Stimulated activated CD8-positive, alpha-beta memory T cell treated with anti-CD3 and anti-CD28 coated beads, Interleukin-4, amount 100 ng/mL, for 24 hours (primary cell): ENCODE results near the gene PVALEF.
"Not testable (repeated sequence)": the region's sequence is repeated elsewhere in the genome, so short reads cannot be mapped to it uniquely, and the experiment has no call there.

Experiments used
- DNase-seq: peaks from one replicate; pipeline ENCODE4 v3.0.0-alpha.2; 2020; ENCODE audit warnings: low read depth

Gene PVALEF

GRCh38 chr17:81144423-81144781, 20.9 kb upstream of the PVALEF start:
- no peak for DNase-seq

DNA sequence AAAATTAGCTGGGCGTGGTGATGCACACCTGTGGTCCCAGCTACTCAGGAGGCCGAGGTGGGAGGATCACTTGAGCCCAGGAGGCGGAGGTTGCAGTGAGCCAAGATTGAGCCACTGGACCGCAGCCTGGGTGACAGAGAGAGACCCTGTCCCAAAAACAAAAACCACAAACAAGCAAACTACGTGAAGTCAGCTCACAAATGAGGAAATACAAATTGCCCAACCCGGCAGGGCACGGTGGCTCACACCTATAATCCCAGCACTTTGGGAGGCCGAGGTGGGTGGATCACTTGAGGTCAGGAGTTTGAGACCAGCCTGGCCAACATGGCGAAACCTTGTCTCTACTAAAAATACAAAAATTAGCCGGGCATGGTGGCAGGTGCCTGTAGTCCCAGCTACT, 19.1 kb upstream of the PVALEF start:
- DNase-seq: not testable (repeated sequence)

DNA sequence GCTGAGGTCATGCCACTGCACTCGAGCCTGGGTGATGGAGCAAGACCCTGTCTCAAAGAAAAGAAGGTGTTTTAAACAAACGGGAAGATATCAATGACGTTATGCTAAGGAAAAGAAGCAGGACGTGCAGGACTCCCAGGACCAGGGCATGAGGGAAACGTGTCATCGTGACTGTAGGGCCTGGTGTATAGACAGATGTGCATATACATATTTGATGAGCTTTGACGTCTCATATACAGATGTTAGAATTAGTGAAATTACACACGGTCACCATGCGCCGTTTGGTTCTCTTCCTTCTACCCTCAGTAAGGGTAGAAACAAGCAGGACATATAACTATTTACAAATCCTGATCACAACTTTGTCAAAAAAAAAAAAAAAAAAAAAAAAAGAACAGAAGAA, 17.6 kb upstream of the PVALEF start:
- DNase-seq: no peak

- no peak for DNase-seq
Observed at GRCh38 chr17:81148571-81148970, 16.7 kb upstream of the PVALEF start.

GRCh38 chr17:81148986-81149533, 16.2 kb upstream of the PVALEF start:
- no peak for DNase-seq

- DNase-seq: no peak
Observed at GRCh38 chr17:81150377-81151077, 14.8 kb upstream of the PVALEF start.

DNA sequence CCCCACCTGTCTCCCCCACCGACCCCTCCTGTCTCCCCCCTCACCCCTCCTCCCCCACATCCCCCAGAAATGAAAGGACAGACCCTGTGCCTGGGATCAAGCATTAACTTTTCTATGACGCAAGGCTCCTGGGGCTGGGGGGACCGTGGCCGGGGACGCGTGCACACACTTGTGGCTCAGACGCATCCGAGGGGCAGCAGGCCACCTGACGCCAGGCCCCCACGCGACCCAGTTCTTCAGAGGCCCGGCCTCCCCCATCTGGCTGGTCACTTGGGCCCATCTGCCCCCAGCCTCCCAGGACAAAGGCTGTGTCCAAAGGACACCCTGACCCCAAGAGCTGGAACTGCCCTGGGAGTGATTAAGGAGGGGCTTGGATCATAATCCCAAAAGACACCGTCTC, 14.0 kb upstream of the PVALEF start:
- DNase-seq: no peak

GRCh38 chr17:81152288-81152828, 12.9 kb upstream of the PVALEF start:
- no peak for DNase-seq

GRCh38 chr17:81153340-81153803, 11.9 kb upstream of the PVALEF start:
- no peak for DNase-seq

DNA sequence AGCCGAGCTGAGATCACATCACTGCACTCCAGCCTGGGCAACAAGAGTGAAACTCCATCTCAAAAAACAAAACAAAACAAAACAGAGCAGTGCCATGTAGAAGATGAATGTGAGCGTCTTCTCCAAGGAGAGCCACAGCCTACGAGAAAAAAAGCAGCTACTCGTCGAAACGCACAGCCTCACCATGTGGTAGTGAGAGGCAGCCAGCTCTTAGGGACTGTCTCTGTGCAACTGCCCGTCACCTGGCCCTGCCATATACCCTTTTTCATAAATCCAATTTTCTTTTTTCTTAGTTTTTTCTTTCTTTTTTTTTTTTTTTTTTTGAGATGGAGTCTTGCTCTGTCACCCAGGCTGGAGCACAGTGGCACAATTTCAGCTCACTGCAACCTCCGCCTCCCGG, 11.3 kb upstream of the PVALEF start:
- not testable (repeated sequence) for DNase-seq

DNA sequence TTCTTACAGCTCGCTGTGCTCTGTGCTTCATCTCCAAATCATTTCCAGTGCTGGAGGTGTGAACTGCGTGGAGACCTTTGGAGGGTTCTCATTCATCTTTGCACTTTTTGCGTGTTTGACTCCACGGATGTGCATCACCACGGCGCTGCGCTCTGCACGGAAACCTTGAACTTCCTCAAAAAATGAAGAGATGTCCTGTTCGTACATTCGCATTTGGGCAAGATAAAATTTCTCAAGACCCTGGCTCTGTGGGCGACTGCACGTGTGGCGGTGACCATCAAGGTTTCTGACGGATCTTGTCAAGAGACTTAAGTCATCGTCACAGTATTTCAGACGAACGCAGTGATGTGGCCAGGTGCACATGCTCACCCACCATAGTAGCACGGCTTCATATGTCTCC, 10.3 kb upstream of the PVALEF start:
- no peak for DNase-seq

- no peak for DNase-seq
Observed at GRCh38 chr17:81156866-81157805, 8.2 kb upstream of the PVALEF start.

GRCh38 chr17:81157848-81158687, 7.2 kb upstream of the PVALEF start:
- DNase-seq: no peak

- no peak for DNase-seq
Observed at GRCh38 chr17:81158688-81159590, 6.4 kb upstream of the PVALEF start.

DNA sequence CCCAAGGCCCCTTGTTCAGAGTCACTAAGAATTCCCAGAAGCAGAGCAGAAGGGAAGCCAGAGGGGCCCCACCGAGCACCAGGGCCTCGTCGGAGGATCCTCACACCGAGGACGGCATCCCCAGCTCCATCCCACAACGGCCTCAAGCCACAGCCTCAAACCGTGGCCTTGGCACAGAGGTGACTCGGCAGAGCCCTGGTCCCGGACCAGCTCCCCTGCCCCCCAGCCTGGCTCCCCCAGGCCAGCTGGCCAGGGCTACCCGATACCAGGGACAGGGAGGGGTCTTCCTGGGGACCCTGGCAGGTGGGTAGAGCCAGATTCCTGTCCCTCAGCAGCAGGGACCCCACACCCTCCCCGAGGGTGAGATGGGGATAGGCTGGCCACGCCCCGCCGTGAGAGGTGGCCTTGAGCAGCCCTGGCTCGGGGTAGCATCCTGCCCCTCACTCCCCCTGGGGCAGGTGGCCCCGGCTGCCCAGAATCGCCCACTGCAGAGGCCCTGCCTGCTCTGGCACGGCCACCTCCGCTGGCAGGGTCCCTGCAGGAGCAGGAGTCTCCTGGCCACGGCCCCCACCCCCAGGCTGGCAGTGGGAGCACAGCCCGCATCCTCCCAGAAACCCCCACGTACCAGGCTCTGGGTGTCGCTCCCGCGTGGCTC, 5.6 kb upstream of the PVALEF start:
- DNase-seq: no peak

- no peak for DNase-seq
Observed at GRCh38 chr17:81160306-81160705, 5.0 kb upstream of the PVALEF start.

GRCh38 chr17:81160747-81161453, 4.4 kb upstream of the PVALEF start:
- no peak for DNase-seq

DNA sequence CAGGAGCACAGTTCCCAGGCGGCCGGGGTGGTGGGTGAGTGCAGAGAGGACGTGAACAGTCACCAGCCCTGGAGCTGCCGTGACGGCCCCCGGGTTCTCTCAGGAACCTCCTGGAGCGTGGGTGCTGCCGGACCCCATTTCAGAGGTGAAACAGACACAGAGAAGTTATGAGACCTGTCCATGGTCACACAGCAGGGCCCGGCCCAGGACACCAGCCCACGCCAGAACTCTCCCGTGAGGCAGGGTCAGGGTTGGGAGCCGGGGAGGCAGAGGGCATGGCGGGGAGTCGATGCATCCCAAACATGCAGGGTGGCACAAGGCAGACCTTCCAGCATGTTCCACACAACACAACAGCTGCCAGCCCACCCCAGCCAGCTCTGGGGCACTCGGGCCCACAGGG, 3.8 kb upstream of the PVALEF start:
- DNase-seq: no peak

DNA sequence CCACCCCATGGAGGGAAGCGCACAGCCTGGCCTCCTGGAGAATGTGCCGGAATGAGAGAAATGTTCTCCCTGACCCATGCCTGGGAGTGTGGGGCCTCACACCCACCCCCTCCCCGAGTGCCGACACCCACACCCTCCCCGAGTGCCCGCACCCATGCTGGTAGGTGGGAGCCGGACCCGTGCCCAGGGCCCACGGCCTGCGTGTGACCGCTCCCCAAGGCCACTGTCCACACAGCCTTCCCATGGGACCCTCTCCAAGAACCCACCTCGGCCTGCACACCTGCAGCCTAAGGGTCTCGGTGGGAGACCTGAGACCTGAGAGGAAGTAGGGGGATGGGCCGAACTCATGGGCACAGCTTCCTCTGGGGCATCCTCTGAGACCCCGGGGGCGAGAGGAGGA, 3.3 kb upstream of the PVALEF start:
- no peak for DNase-seq

DNA sequence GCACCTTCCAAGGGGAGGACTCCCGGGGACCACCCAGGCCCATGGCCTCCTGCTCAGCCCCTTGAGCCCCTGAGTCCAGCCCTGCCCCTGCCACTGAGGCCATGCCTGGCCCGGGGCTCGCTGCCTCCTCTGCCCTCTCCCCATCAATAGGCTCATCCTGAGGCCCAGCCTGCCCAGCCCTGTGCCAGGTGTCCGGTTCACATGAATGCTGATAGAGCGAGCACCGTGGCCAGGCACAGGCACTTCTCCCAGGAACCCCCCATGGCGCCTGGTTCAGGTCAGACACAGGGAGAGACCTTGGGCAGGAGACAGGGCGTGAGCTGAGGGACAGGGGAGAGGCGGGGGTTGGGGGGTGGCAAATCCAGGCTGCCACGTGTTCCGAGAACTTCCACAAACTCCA, 2.8 kb upstream of the PVALEF start:
- DNase-seq: no peak
